Activated CD4-positive, alpha-beta T cell treated with anti-CD3 and anti-CD28 coated beads for 36 hours (primary cell): ENCODE data around the gene TBC1D17. TPM values are rescaled to one million over a fixed set of nuclear protein-coding genes. Genes with fewer than 3 reads are reported as not detected.
A peak's percentile ranks its signal among the peaks of the same experiment; 100 is the strongest.

ENCODE experiments used
- ATAC-seq: fragments of 200-7000 bp; cut with Tn5 transposase; one replicate; pipeline ENCODE4 v1.10.0; 2021; ENCODE audit warnings: mild to moderate bottlenecking, moderate library complexity
- CTCF ChIA-PET: fragments of 350-600 bp; sonication (Branson Sonifier 250); formaldehyde crosslinking; loops from one replicate; lab custom pipeline; 2021; ENCODE audit warnings: antibody characterized with exemption; lab: Charles Lee
- POLR2A ChIA-PET: fragments of 350-600 bp; sonication (Branson Sonifier 250); formaldehyde crosslinking; loops from one replicate; lab custom pipeline; 2021; ENCODE audit warnings: antibody characterized with exemption, inconsistent platforms; lab: Charles Lee
- DNase-seq: peaks from one replicate; pipeline ENCODE4 v3.0.0-alpha.2; 2020
- H3K27ac Mint-ChIP-seq: one replicate; pipeline ENCODE4 v1.8.0; 2021; ENCODE audit warnings: mixed read lengths
- H3K27me3 Mint-ChIP-seq: one replicate; pipeline ENCODE4 v1.8.0; 2021; ENCODE audit warnings: mixed read lengths
- H3K36me3 Mint-ChIP-seq: one replicate; pipeline ENCODE4 v1.8.0; 2021; ENCODE audit warnings: low read depth, mixed read lengths
- H3K4me1 Mint-ChIP-seq: one replicate; pipeline ENCODE4 v1.8.0; 2021; ENCODE audit warnings: mixed read lengths
- H3K4me3 Mint-ChIP-seq: one replicate; pipeline ENCODE4 v1.8.0; 2021; ENCODE audit warnings: mild to moderate bottlenecking, moderate library complexity, mixed read lengths
- H3K9me3 Mint-ChIP-seq: one replicate; pipeline ENCODE4 v1.8.0; 2021; ENCODE audit warnings: low read depth, mixed read lengths
- intact Hi-C, 2 experiments: fragments of 100-400 bp; cut with DNase I in 1 of 2; cut with micrococcal nuclease in 1 of 2; formaldehyde crosslinking; loops; one replicate each; pipeline versions ENCODE4 v1.14.2 to v1.15.1; 2022 to 2024; cut with DNase I, micrococcal nuclease
- total RNA-seq, 2 experiments: library from RNA; stranded (reverse); gene quantifications; one replicate each; pipeline ENCODE4 v1.2.3, GENCODE V29; 2021

TBC1D17 gene
- 10 to 100 TPM; 29.1 to 29.6 TPM for total RNA-seq

DNA sequence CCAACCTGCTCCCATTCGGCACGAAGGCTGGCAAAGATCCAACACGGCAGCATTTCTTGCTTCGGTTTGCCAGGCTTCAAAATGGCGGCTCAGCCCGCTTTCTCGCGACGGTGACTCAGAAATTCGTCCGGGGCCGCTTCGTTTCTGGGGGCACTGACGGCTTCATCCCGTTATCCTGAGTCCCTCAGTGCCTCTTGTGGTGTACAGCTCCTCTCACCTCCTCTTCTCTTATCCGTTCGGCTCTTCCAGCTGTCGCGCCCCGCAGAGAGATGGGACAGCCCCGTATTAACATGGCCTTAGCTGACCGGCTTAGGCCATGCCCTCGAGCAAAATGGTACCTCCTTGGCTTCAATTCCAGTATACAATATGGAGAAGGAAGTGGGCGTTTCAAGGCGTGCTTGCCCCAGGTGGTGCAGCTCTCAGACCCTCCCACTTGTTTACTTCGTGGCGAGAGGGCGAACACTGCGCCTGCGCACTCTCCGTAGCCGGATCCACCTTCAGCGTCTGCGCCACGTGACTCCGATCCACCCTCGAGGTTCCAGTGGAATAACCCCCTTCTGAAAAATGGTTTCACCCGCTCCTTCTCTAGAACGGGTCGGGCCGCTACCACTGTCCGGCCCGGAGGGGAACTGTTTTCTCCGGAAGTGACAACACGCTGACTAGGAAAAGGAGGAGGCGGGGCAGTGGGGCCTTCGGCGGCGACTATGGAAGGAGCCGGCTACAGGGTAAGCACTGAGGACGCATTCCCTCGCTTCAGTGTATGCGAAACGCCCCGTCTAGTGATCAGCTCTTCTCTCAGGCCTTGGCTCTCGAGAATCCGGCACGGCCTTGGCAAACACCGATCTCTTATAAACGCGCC, at the start of gene TBC1D17, which contains the start of gene AKT1S1:
Gene TBC1D17 (plus strand): TSS at position 683 of the 859 bp plus-strand sequence. CDS start 22 bp downstream, at position 705.
Gene AKT1S1 (minus strand): TSS at position 336 of the 859 bp plus-strand sequence. CDS start 4,060 bp downstream, outside the sequence.
- DNase-seq (peak; percentile 99), ATAC-seq (peak; percentile 75)
- no peak within 1 kb of the TSS for H3K4me3 Mint-ChIP-seq
- ChIA-PET POLR2A (interaction anchor here (0.8 to 1.9 kb wide), 5 partner anchors 10 to 237 kb away, joined by 3 to 17 read pairs (median 7); partner anchors contain the start of genes ATF5, NUP62, PNKP and RRAS), CTCF (interaction anchor here (0.6 to 1.7 kb wide), 6 partner anchors 14 to 1366 kb away, joined by 3 to 4 read pairs (median 3); partner anchors contain the start of gene RPS11)
- H3K9me3 Mint-ChIP-seq, result no peaks in the 10 kb centered on the region
- no peak within 1 kb of the TSS for H3K27ac Mint-ChIP-seq
- intact Hi-C loops, result loop anchor here (1.0 to 5.0 kb wide), 24 partner anchors 8 to 1515 kb away; partner anchors contain the start of genes ATF5 (in 2 of the 2), FUZ (in 2 of the 2), NUP62 (in 2 of the 2) and ALDH16A1 (in 1 of the 2)
- peaks cover 28% of the 10 kb centered on the region for H3K36me3 Mint-ChIP-seq
- H3K4me1 Mint-ChIP-seq, result peaks cover 25% of the 10 kb centered on the region
- no peaks in the 10 kb centered on the region for H3K27me3 Mint-ChIP-seq

DNA sequence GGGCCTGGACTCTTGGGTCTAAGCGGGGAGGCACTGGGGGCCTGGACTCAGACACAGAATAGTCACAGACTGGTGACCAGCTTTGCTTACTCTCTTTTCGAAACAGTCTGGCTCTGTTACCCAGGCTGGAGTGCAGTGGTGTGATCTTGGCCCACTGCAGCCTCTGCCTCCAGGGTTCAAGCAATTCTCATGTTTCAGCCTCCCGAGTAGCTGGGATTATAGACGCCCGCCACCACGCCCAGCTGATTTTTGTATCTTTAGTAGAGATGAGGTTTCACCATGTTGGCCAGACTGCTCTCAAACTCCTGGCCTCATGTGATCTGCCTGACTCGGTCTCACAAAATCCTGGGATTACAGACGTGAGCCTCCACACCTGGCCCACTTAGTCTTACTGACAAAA, 48.3 kb upstream of the TBC1D17 start:
- ATAC-seq (no peak), DNase-seq (no peak)
- Mint-ChIP-seq H3K9me3 (no peaks in the 10 kb centered on the region), H3K4me3 (no peak overlapping the region), H3K27me3 (no peaks in the 10 kb centered on the region), H3K4me1 (no peaks in the 10 kb centered on the region), H3K27ac (no peak overlapping the region), H3K36me3 (peaks cover 13% of the 10 kb centered on the region)
- intact Hi-C loops, result no loop called here
- ChIA-PET CTCF (interaction anchor here (0.6 kb wide), 1 partner anchor 184 kb away, joined by 3 read pairs; no protein-coding TSS in a partner anchor), POLR2A (no interaction called here)

DNA sequence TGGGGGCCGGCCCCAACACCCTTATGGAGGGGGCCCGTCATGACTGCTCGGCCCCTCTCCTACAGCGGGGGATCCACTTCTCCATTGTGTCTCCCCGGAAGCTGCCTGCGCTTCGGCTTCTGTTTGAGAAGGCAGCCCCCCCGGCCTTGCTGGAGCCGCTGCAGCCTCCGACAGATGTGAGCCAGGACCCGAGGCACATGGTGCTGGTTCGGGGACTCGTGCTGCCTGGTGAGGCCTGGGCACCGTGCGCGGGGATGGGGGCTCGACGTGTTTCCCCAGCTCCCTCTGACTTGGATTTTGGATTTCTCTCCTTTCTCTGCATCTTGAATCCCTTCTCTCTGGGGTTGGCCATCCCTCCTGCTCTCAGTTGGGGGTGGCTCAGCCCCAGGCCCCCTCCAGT, 47.8 kb upstream of the TBC1D17 start:
- H3K4me1 Mint-ChIP-seq, result no peaks in the 10 kb centered on the region
- H3K27ac Mint-ChIP-seq, result no peak overlapping the region
- no peak for ATAC-seq
- H3K4me3 Mint-ChIP-seq, result no peak overlapping the region
- intact Hi-C loops, result no loop called here
- DNase-seq, result no peak
- peaks cover 14% of the 10 kb centered on the region for H3K36me3 Mint-ChIP-seq
- CTCF ChIA-PET, result interaction anchor here (0.6 kb wide), 1 partner anchor 184 kb away, joined by 3 read pairs; no protein-coding TSS in a partner anchor
- H3K9me3 Mint-ChIP-seq, result no peaks in the 10 kb centered on the region
- H3K27me3 Mint-ChIP-seq, result no peaks in the 10 kb centered on the region
- POLR2A ChIA-PET, result no interaction called here

DNA sequence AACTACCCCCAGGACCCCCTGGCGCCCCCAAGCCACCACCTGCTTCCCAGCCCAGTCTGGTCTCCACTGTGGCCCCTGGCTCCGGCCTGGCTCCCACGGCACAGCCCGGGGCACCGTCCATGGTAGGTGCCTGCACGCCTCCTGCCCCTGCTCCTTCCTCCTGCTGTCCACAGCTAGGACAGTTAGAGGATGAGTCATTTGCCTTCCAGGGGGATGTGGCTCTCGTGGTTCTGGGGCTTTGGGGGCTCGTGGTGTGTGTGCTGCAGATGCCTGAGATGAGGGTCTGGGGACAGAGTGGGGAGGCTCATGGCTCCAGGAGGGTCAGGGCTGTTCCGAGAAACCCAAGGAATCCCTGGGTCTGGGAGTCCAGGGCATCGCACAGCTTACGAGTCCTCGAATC, 46.7 kb upstream of the TBC1D17 start:
- CTCF ChIA-PET, result interaction anchor here (0.6 kb wide), 1 partner anchor 312 kb away, joined by 4 read pairs; no protein-coding TSS in a partner anchor
- peaks cover 21% of the 10 kb centered on the region for H3K36me3 Mint-ChIP-seq
- intact Hi-C loops, result no loop called here
- no peaks in the 10 kb centered on the region for H3K9me3 Mint-ChIP-seq
- H3K27ac Mint-ChIP-seq, result no peak overlapping the region
- POLR2A ChIA-PET, result no interaction called here
- H3K4me3 Mint-ChIP-seq, result no peak overlapping the region
- no peak for DNase-seq
- H3K27me3 Mint-ChIP-seq, result no peaks in the 10 kb centered on the region
- no peak for ATAC-seq
- no peaks in the 10 kb centered on the region for H3K4me1 Mint-ChIP-seq

GRCh38 chr19:49831592-49831991, 45.9 kb upstream of the TBC1D17 start:
- H3K36me3 Mint-ChIP-seq, result peaks cover 21% of the 10 kb centered on the region

DNA sequence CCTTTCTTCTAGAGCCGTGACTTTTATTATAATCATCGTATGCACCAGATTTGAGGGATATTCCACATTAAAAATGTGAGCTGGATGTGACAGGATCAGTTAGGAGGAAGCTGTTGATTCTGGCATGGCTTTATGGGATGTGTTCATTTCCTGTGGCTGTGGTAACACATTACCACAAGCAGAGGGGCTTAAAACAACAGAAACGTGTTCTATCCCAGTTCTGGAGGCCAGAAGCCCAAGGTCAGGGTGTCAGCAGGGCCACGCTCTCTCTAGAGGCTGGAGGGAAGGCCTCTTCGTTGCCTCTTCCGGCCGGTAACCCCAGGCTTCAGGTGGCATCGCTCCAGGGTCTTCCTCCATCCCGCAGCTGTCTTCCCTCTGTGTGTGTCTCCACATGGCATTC, 44.9 kb upstream of the TBC1D17 start:
- ChIA-PET POLR2A (no interaction called here), CTCF (no interaction called here)
- intact Hi-C loops, result no loop called here
- H3K4me1 Mint-ChIP-seq, result no peaks in the 10 kb centered on the region
- DNase-seq, result no peak
- H3K4me3 Mint-ChIP-seq, result no peak overlapping the region
- H3K27ac Mint-ChIP-seq, result no peak overlapping the region
- H3K9me3 Mint-ChIP-seq, result no peaks in the 10 kb centered on the region
- H3K36me3 Mint-ChIP-seq, result peaks cover 26% of the 10 kb centered on the region
- no peaks in the 10 kb centered on the region for H3K27me3 Mint-ChIP-seq
- ATAC-seq, result no peak

More at GRCh38 chr19:49831592-49831991, 45.9 kb upstream of the TBC1D17 start:
- POLR2A ChIA-PET, result no interaction called here
- no peak overlapping the region for H3K27ac Mint-ChIP-seq
- intact Hi-C loops, result no loop called here
- H3K27me3 Mint-ChIP-seq, result no peaks in the 10 kb centered on the region
- CTCF ChIA-PET, result interaction anchor here (0.6 kb wide), 1 partner anchor 1119 kb away, joined by 3 read pairs; no protein-coding TSS in a partner anchor
- no peaks in the 10 kb centered on the region for H3K4me1 Mint-ChIP-seq
- DNase-seq (no peak), ATAC-seq (no peak)
- H3K4me3 Mint-ChIP-seq, result no peak overlapping the region
- H3K9me3 Mint-ChIP-seq, result no peaks in the 10 kb centered on the region

GRCh38 chr19:49833599-49833998, 43.9 kb upstream of the TBC1D17 start:
- H3K27ac Mint-ChIP-seq, result no peak overlapping the region
- no peaks in the 10 kb centered on the region for H3K27me3 Mint-ChIP-seq
- ChIA-PET CTCF (no interaction called here), POLR2A (no interaction called here)
- intact Hi-C loops, result no loop called here
- no peaks in the 10 kb centered on the region for H3K9me3 Mint-ChIP-seq
- no peak overlapping the region for H3K4me3 Mint-ChIP-seq
- no peak for DNase-seq
- no peaks in the 10 kb centered on the region for H3K4me1 Mint-ChIP-seq
- no peak for ATAC-seq
- peaks cover 31% of the 10 kb centered on the region for H3K36me3 Mint-ChIP-seq

DNA sequence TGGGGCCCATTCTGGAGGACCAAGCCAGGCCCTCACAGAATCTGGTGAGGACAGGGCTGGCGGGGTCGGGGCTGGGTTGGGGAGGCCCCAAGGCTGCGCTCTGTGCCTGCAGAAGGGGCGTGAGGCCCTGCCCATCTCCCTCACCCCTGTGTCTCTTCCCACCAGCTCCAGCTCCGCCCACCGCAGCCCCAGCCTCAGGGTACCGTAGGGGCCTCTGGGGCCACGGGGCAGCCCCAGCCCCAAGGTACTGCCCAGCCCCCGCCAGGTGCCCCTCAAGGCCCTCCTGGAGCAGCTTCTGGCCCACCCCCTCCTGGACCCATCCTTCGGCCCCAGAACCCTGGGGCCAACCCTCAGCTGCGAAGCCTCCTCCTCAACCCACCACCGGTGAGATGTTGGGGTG, 41.9 kb upstream of the TBC1D17 start:
- Mint-ChIP-seq H3K9me3 (no peaks in the 10 kb centered on the region), H3K36me3 (peaks cover 37% of the 10 kb centered on the region), H3K27me3 (no peaks in the 10 kb centered on the region), H3K4me1 (no peaks in the 10 kb centered on the region), H3K4me3 (no peak overlapping the region), H3K27ac (no peak overlapping the region)
- CTCF ChIA-PET, result no interaction called here
- intact Hi-C loops, result no loop called here
- DNase-seq (no peak), ATAC-seq (no peak)
- POLR2A ChIA-PET, result no interaction called here

GRCh38 chr19:49836176-49837008, 41.1 kb upstream of the TBC1D17 start:
- ATAC-seq (no peak), DNase-seq (no peak)
- POLR2A ChIA-PET, result no interaction called here
- no peak overlapping the region for H3K4me3 Mint-ChIP-seq
- H3K36me3 Mint-ChIP-seq, result peaks cover 36% of the 10 kb centered on the region
- no peaks in the 10 kb centered on the region for H3K4me1 Mint-ChIP-seq
- CTCF ChIA-PET, result no interaction called here
- no peaks in the 10 kb centered on the region for H3K27me3 Mint-ChIP-seq
- no peak overlapping the region for H3K27ac Mint-ChIP-seq
- H3K9me3 Mint-ChIP-seq, result no peaks in the 10 kb centered on the region
- intact Hi-C loops, result no loop called here

DNA sequence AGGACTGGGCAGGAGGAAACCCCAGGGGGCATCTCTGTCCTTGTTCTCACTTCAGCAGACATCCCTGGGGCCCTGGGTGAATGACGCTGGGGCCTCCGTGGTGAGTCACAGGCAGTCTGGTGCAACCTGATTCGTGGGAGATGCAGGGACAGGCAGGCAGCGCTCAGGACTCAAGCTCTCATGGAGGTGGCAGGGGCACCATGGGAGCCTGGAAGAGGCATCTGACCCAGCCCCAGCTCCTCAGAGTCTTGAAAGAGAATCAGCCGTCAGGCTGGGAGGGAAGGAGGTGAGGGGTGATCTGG, 40.5 kb upstream of the TBC1D17 start:
- Mint-ChIP-seq H3K36me3 (peaks cover 32% of the 10 kb centered on the region), H3K27ac (no peak overlapping the region), H3K9me3 (no peaks in the 10 kb centered on the region), H3K27me3 (no peaks in the 10 kb centered on the region), H3K4me1 (no peaks in the 10 kb centered on the region), H3K4me3 (no peak overlapping the region)
- intact Hi-C loops, result no loop called here
- ChIA-PET POLR2A (interaction anchor here (1.1 kb wide), 1 partner anchor 14 kb away, joined by 4 read pairs; the partner anchor contains the start of gene PTOV1), CTCF (no interaction called here)
- DNase-seq, result no peak
- no peak for ATAC-seq

DNA sequence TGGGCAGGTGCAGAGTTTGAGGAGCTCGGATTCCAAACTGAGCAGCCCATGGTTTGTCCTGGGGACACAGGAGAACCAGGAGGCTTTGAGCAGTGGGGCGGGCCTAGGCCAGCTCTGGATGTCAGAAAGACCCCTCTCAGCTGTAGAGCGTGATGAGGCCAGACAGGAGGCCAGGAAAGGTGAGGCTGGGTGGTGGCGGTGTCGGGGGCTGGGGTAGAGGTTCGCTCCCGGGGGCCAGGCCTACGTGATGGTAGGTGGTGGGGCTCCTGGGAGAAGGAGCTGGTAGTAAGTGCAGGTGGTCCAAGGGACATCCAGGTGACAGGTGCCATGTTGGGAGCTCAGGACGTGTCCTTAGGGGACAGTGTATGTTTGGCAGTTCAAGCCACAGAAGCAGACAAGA, 40.1 kb upstream of the TBC1D17 start:
- H3K36me3 Mint-ChIP-seq, result peaks cover 29% of the 10 kb centered on the region
- intact Hi-C loops, result no loop called here
- H3K4me3 Mint-ChIP-seq, result no peak overlapping the region
- H3K4me1 Mint-ChIP-seq, result no peaks in the 10 kb centered on the region
- ChIA-PET POLR2A (interaction anchor here (1.1 kb wide), 1 partner anchor 13 kb away, joined by 4 read pairs; the partner anchor contains the start of gene PTOV1), CTCF (no interaction called here)
- H3K27ac Mint-ChIP-seq, result no peak overlapping the region
- H3K27me3 Mint-ChIP-seq, result no peaks in the 10 kb centered on the region
- DNase-seq, result no peak
- no peak for ATAC-seq
- no peaks in the 10 kb centered on the region for H3K9me3 Mint-ChIP-seq
